SK-N-SH (cell line): ENCODE data around the gene LAMTOR4. TPM values are rescaled to one million over a fixed set of nuclear protein-coding genes. Genes with fewer than 3 reads are reported as not detected.

Experiments used
- CTCF ChIA-PET: fragments of 300-600, 350-600 bp; formaldehyde crosslinking; extraction: SDS; loops from one replicate; lab custom pipeline; 2021; lab: Yijun Ruan, JAX
- POLR2A ChIA-PET: fragments of 350-600 bp; sonication (Branson Sonifier 250); formaldehyde crosslinking; extraction: SDS; loops from one replicate; lab custom pipeline; 2020; ENCODE audit warnings: antibody characterized with exemption, inconsistent platforms; lab: Yijun Ruan, JAX
- DNase-seq: peaks from one replicate; pipeline ENCODE4 v3.0.0; 2012
- H2AFZ ChIP-seq: fragments of 200-600 bp; sonication (generic); 2 replicates; pipeline ENCODE4 v1.8.1; 2016; ENCODE audit warnings: antibody characterized with exemption, mild to moderate bottlenecking, low read depth
- H3F3A ChIP-seq: fragments of 200-600 bp; sonication (generic); replicated peaks from 2 replicates; pipeline ENCODE3; 2016; ENCODE audit warnings: antibody characterized with exemption, mild to moderate bottlenecking; ENCODE audit not compliant: insufficient read depth
- H3K27ac ChIP-seq, 2 experiments: fragments of 200-500 bp in 1 of 2; fragments of 200-600 bp in 1 of 2; sonication (Bioruptor generic) in 1 of 2; sonication (generic), shearing (Covaris generic) in 1 of 2; 2 replicates each; pipeline versions ENCODE4 v1.5.1 to v1.6.1; 2014 to 2016; ENCODE audit warnings: low read depth in 2 of 2, inconsistent platforms in 1 of 2, low read length in 1 of 2, mild to moderate bottlenecking in 1 of 2, mixed read lengths in 1 of 2
- H3K27me3 ChIP-seq: fragments of 200-600 bp; sonication (generic), shearing (Covaris generic); 2 replicates; pipeline ENCODE4 v1.6.1; 2016; ENCODE audit warnings: mixed run types; ENCODE audit not compliant: insufficient read depth
- H3K36me3 ChIP-seq, 2 experiments: fragments of 200-500 bp in 1 of 2; fragments of 200-600 bp in 1 of 2; sonication (Bioruptor generic) in 1 of 2; sonication (generic) in 1 of 2; replicated peaks in 1 of 2; 2 replicates each; pipeline versions ENCODE3 to v1.5.1; 2014 to 2016; ENCODE audit warnings: low read length in 1 of 2, mild to moderate bottlenecking in 1 of 2; ENCODE audit not compliant: insufficient read depth in 2 of 2, control insufficient read depth in 1 of 2
- H3K4me1 ChIP-seq, 2 experiments: fragments of 200-500 bp in 1 of 2; fragments of 200-600 bp in 1 of 2; sonication (Bioruptor generic) in 1 of 2; sonication (generic), shearing (Covaris generic) in 1 of 2; 2 replicates each; pipeline versions ENCODE4 v1.5.1 to v1.6.1; 2014 to 2016; ENCODE audit warnings: low read depth in 1 of 2, low read length in 1 of 2, mixed run types in 1 of 2; ENCODE audit not compliant: insufficient read depth in 2 of 2, control insufficient read depth in 1 of 2
- H3K4me2 ChIP-seq: fragments of 200-600 bp; sonication (generic), shearing (Covaris generic); 2 replicates; pipeline ENCODE4 v1.6.1; 2017; ENCODE audit warnings: mixed run types
- H3K4me3 ChIP-seq, 2 experiments: fragments of 200-500 bp in 1 of 2; fragments of 200-600 bp in 1 of 2; sonication (Bioruptor generic) in 1 of 2; sonication (generic), shearing (Covaris generic) in 1 of 2; 2 replicates each; pipeline versions ENCODE4 v1.5.1 to v1.8.1; 2014 to 2016; ENCODE audit warnings: low read depth in 2 of 2, inconsistent platforms in 1 of 2, low read length in 1 of 2, mild to moderate bottlenecking in 1 of 2, mixed read lengths in 1 of 2, moderate library complexity in 1 of 2
- H3K79me2 ChIP-seq: fragments of 200-600 bp; sonication (generic); 2 replicates; pipeline ENCODE4 v1.8.1; 2017; ENCODE audit warnings: mild to moderate bottlenecking; ENCODE audit not compliant: insufficient read depth
- H3K9ac ChIP-seq: fragments of 200-600 bp; sonication (generic); 2 replicates; pipeline ENCODE4 v1.6.1; 2017; ENCODE audit warnings: mixed run types
- H3K9me2 ChIP-seq: fragments of 200-600 bp; sonication (generic); 2 replicates; pipeline ENCODE4 v1.6.1; 2017; ENCODE audit warnings: mixed run types
- H3K9me3 ChIP-seq: fragments of 200-600 bp; sonication (generic); 2 replicates; pipeline ENCODE4 v1.6.1; 2017; ENCODE audit warnings: mixed run types, mild to moderate bottlenecking, moderate library complexity
- H4K20me1 ChIP-seq: fragments of 200-600 bp; sonication (generic); 2 replicates; pipeline ENCODE4 v1.6.1; 2017; ENCODE audit warnings: mild to moderate bottlenecking, mixed run types; ENCODE audit not compliant: insufficient read depth
- EZH2phosphoT487 ChIP-seq: fragments of 200-600 bp; sonication (generic); IDR thresholded peaks from 2 replicates; pipeline ENCODE4 v1.6.1; 2017; ENCODE audit warnings: low read depth, mixed run types, mild to moderate bottlenecking, antibody characterized with exemption, moderate library complexity, borderline replicate concordance
- FOSL2 ChIP-seq: IDR thresholded peaks from 2 replicates; pipeline ENCODE4 v1.4.0; 2012; ENCODE audit warnings: low read depth, mild to moderate bottlenecking, moderate library complexity, borderline replicate concordance
- FOXJ3 ChIP-seq: sonication (generic); formaldehyde crosslinking; IDR thresholded peaks from 2 replicates; pipeline ENCODE4 v1.5.1; 2020; ENCODE audit warnings: mild to moderate bottlenecking, missing genetic modification reagents
- GABPA ChIP-seq: IDR thresholded peaks from 2 replicates; pipeline ENCODE4 v1.4.0; 2012; ENCODE audit warnings: low read depth, mild to moderate bottlenecking
- GATA2 ChIP-seq: sonication (generic); formaldehyde crosslinking; IDR thresholded peaks from 2 replicates; pipeline ENCODE4 v1.5.0; 2020; ENCODE audit warnings: mild to moderate bottlenecking, missing genetic modification reagents
- MAX ChIP-seq: IDR thresholded peaks from 2 replicates; pipeline ENCODE4 v1.4.0; 2012; ENCODE audit warnings: low read depth
- MXI1 ChIP-seq: IDR thresholded peaks from 2 replicates; pipeline ENCODE4 v1.6.1; 2012; ENCODE audit warnings: mild to moderate bottlenecking, low read depth, low read length, improper control_type of control experiment
- NFIC ChIP-seq: IDR thresholded peaks from 2 replicates; pipeline ENCODE4 v1.4.0; 2012; ENCODE audit warnings: borderline replicate concordance
- NRF1 ChIP-seq: IDR thresholded peaks from 2 replicates; pipeline ENCODE4 v1.6.1; 2012; ENCODE audit warnings: low read depth, mild to moderate bottlenecking, low read length
- PBX3 ChIP-seq: IDR thresholded peaks from 2 replicates; pipeline ENCODE4; 2012
- POLR2AphosphoS5 ChIP-seq: IDR thresholded peaks from 2 replicates; pipeline ENCODE4 v1.6.1; 2012; ENCODE audit warnings: low read depth, low read length
- RAD21 ChIP-seq: IDR thresholded peaks from 2 replicates; pipeline ENCODE4 v1.6.1; 2012; ENCODE audit warnings: mild to moderate bottlenecking, low read length
- SIN3A ChIP-seq: IDR thresholded peaks from 2 replicates; pipeline ENCODE4 v1.6.1; 2012; ENCODE audit warnings: low read depth, mild to moderate bottlenecking, low read length, moderate library complexity, borderline replicate concordance
- SMC3 ChIP-seq: IDR thresholded peaks from 2 replicates; pipeline ENCODE4 v1.6.1; 2012; ENCODE audit warnings: low read depth, low read length, improper control_type of control experiment
- TCF12 ChIP-seq: IDR thresholded peaks from 2 replicates; pipeline ENCODE4 v1.4.0; 2012
- TEAD4 ChIP-seq: IDR thresholded peaks from 2 replicates; pipeline ENCODE4 v1.4.0; 2012; ENCODE audit warnings: mild to moderate bottlenecking, borderline replicate concordance; ENCODE audit not compliant: insufficient read depth
- USF2 ChIP-seq: fragments of 150-350 bp; IDR thresholded peaks from 2 replicates; pipeline ENCODE4 v1.6.1; 2017; ENCODE audit warnings: antibody characterized with exemption, low read length, low read depth, borderline replicate concordance
- WGBS: methylation state at CpG from one replicate; pipeline ENCODE4 v1.1.6; 2017; ENCODE audit warnings: low lambda C conversion rate; 5-methylcytosine and 5-hydroxymethylcytosine counted together
- polyA plus RNA-seq, 3 experiments: library from polyadenylated mRNA; depleted of rRNA; stranded (reverse); fragments of >200 nt; gene quantifications; 2 replicates each; pipeline ENCODE4 v1.2.3, GENCODE V29; 2012
- TF ChIP-seq, protein P1 (sequence below): IDR thresholded peaks from 2 replicates; pipeline ENCODE4 v1.6.1; 2012; ENCODE audit warnings: mild to moderate bottlenecking, low read depth, low read length, moderate library complexity
- TF ChIP-seq, protein P2 (sequence below): fragments of 150-350 bp; IDR thresholded peaks from 2 replicates; pipeline ENCODE4 v1.6.1; 2016; ENCODE audit warnings: mild to moderate bottlenecking, low read depth, low read length
- TF ChIP-seq, protein P3 (sequence below): IDR thresholded peaks from 2 replicates; pipeline ENCODE4 v1.4.0; 2012; ENCODE audit warnings: low read depth, borderline replicate concordance

Gene LAMTOR4
- polyA plus RNA-seq, 1 of the 3 experiments (the other 2 are of a cell fraction) = 630 TPM

DNA sequence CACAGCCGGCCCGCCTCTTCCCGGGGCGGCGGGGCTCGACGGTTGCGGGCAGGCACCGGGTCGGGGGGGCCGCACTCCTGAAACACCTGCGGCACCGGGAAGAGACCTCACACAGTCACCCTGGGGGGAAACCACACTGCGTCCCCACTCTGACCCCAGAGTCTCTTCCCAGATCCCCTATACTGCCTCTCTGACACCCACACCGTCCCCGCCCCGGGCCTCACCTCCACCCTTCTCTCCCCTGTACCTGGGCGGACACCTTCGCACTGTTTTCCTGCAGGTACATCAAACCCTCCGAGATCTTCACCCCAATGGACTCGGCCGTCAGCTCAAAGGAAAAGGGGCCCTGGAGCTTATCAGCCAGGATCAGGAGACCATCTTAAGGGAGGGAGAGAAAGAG lies 23.1 kb downstream of the LAMTOR4 start:
- WGBS = 95% methylated on average over 22 of the region's 22 CpGs
- no peaks in the 10 kb centered on the region for H3K27me3 ChIP-seq
- H3K4me3 ChIP-seq = no peak overlapping the region
- peaks cover 13% of the 10 kb centered on the region for H3K79me2 ChIP-seq
- no peak for TF ChIP-seq GABPA
- TF ChIP-seq RAD21 = no peak
- TF ChIP-seq SMC3 = no peak
- TF ChIP-seq EZH2phosphoT487 = no peak
- no peak for TF ChIP-seq NFIC
- no peak for TF ChIP-seq FOSL2
- TF ChIP-seq, protein P1, sequence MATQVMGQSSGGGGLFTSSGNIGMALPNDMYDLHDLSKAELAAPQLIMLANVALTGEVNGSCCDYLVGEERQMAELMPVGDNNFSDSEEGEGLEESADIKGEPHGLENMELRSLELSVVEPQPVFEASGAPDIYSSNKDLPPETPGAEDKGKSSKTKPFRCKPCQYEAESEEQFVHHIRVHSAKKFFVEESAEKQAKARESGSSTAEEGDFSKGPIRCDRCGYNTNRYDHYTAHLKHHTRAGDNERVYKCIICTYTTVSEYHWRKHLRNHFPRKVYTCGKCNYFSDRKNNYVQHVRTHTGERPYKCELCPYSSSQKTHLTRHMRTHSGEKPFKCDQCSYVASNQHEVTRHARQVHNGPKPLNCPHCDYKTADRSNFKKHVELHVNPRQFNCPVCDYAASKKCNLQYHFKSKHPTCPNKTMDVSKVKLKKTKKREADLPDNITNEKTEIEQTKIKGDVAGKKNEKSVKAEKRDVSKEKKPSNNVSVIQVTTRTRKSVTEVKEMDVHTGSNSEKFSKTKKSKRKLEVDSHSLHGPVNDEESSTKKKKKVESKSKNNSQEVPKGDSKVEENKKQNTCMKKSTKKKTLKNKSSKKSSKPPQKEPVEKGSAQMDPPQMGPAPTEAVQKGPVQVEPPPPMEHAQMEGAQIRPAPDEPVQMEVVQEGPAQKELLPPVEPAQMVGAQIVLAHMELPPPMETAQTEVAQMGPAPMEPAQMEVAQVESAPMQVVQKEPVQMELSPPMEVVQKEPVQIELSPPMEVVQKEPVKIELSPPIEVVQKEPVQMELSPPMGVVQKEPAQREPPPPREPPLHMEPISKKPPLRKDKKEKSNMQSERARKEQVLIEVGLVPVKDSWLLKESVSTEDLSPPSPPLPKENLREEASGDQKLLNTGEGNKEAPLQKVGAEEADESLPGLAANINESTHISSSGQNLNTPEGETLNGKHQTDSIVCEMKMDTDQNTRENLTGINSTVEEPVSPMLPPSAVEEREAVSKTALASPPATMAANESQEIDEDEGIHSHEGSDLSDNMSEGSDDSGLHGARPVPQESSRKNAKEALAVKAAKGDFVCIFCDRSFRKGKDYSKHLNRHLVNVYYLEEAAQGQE = no peak
- TF ChIP-seq TCF12 = no peak
- TF ChIP-seq MAX = no peak
- no peak for TF ChIP-seq SIN3A
- TF ChIP-seq GATA2 (CRISPR knock-in tag) = no peak
- TF ChIP-seq TEAD4 = no peak
- no peak for TF ChIP-seq NRF1
- no peak for TF ChIP-seq PBX3
- TF ChIP-seq, protein P2, sequence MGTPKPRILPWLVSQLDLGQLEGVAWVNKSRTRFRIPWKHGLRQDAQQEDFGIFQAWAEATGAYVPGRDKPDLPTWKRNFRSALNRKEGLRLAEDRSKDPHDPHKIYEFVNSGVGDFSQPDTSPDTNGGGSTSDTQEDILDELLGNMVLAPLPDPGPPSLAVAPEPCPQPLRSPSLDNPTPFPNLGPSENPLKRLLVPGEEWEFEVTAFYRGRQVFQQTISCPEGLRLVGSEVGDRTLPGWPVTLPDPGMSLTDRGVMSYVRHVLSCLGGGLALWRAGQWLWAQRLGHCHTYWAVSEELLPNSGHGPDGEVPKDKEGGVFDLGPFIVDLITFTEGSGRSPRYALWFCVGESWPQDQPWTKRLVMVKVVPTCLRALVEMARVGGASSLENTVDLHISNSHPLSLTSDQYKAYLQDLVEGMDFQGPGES = no peak
- no peak for TF ChIP-seq USF2
- no peak for TF ChIP-seq MXI1
- no peak for TF ChIP-seq FOXJ3
- no peak for TF ChIP-seq POLR2AphosphoS5
- TF ChIP-seq, protein P3, sequence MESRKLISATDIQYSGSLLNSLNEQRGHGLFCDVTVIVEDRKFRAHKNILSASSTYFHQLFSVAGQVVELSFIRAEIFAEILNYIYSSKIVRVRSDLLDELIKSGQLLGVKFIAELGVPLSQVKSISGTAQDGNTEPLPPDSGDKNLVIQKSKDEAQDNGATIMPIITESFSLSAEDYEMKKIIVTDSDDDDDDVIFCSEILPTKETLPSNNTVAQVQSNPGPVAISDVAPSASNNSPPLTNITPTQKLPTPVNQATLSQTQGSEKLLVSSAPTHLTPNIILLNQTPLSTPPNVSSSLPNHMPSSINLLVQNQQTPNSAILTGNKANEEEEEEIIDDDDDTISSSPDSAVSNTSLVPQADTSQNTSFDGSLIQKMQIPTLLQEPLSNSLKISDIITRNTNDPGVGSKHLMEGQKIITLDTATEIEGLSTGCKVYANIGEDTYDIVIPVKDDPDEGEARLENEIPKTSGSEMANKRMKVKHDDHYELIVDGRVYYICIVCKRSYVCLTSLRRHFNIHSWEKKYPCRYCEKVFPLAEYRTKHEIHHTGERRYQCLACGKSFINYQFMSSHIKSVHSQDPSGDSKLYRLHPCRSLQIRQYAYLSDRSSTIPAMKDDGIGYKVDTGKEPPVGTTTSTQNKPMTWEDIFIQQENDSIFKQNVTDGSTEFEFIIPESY = no peak
- H3K4me1 ChIP-seq = peaks cover 0 to 31% of the 10 kb centered on the region in 2 experiments; a peak in 1 of 4 replicates
- H3K9me2 ChIP-seq = no peaks in the 10 kb centered on the region
- H3K27ac ChIP-seq = no peak overlapping the region
- no peak for DNase-seq
- H3K9me3 ChIP-seq = no peaks in the 10 kb centered on the region
- ChIA-PET POLR2A (no interaction called here), CTCF (interaction anchor here (2.7 kb wide), 1 partner anchor 41 kb away, joined by 11 read pairs; no protein-coding TSS in a partner anchor)
- H3K9ac ChIP-seq = no peak overlapping the region
- H4K20me1 ChIP-seq = no peaks in the 10 kb centered on the region
- peaks cover 6 to 21% of the 10 kb centered on the region in 2 experiments for H3K36me3 ChIP-seq
- peaks cover 18% of the 10 kb centered on the region for H3F3A ChIP-seq
- no peak overlapping the region for H2AFZ ChIP-seq
- no peak overlapping the region for H3K4me2 ChIP-seq
